ENCODE data around the gene NAV2. TPM values are rescaled to one million over a fixed set of nuclear protein-coding genes. Genes with fewer than 3 reads are reported as not detected.

The NAV2 gene
- polyA plus RNA-seq, 1 donor: 8.1 TPM

GRCh38 chr11:19829109-19829837 is 116.6 kb downstream of the NAV2 start:
- Histone ChIP-seq H3K36me3 (ENCODE audit: control insufficient read depth, insufficient read depth, low read length) (peaks cover 7% of the 10 kb centered on the region), H3K4me3 (ENCODE audit: low read length) (no peak overlapping the region), H3K27me3 (ENCODE audit: control insufficient read depth, insufficient read depth, low read length) (no peaks in the 10 kb centered on the region), H3K9me3 (ENCODE audit: control insufficient read depth, low read depth, low read length) (peaks cover 4% of the 10 kb centered on the region), H3K4me1 (ENCODE audit: control insufficient read depth, insufficient read depth, low read length) (peaks cover 28% of the 10 kb centered on the region), H3K27ac (ENCODE audit: low read length) (peak overlapping the region; percentile 63)
- no CpG with 5 or more reads among the region's 7 CpGs for WGBS (ENCODE audit: insufficient coverage, low lambda C conversion rate)
- peak; percentile 79 to 93 for DNase-seq

- H3K36me3 ChIP-seq (ENCODE audit: control insufficient read depth, insufficient read depth, low read length): peaks cover 7% of the 10 kb centered on the region
- no peaks in the 10 kb centered on the region for H3K27me3 ChIP-seq (ENCODE audit: control insufficient read depth, insufficient read depth, low read length)
- 100% methylated on average over 1 of the region's 12 CpGs for WGBS (ENCODE audit: insufficient coverage, low lambda C conversion rate)
- H3K4me1 ChIP-seq (ENCODE audit: control insufficient read depth, insufficient read depth, low read length): peaks cover 25% of the 10 kb centered on the region
- no peak for DNase-seq
- no peak overlapping the region for H3K27ac ChIP-seq (ENCODE audit: low read length)
- H3K4me3 ChIP-seq (ENCODE audit: low read length): no peak overlapping the region
- peaks cover 4% of the 10 kb centered on the region for H3K9me3 ChIP-seq (ENCODE audit: control insufficient read depth, low read depth, low read length)
Observed at GRCh38 chr11:19832086-19832750, 119.6 kb downstream of the NAV2 start.

GRCh38 chr11:19832901-19833300 is 120.3 kb downstream of the NAV2 start:
- Histone ChIP-seq H3K9me3 (ENCODE audit: control insufficient read depth, low read depth, low read length) (peaks cover 4% of the 10 kb centered on the region), H3K27me3 (ENCODE audit: control insufficient read depth, insufficient read depth, low read length) (no peaks in the 10 kb centered on the region), H3K4me3 (ENCODE audit: low read length) (no peak overlapping the region), H3K27ac (ENCODE audit: low read length) (no peak overlapping the region), H3K36me3 (ENCODE audit: control insufficient read depth, insufficient read depth, low read length) (peaks cover 7% of the 10 kb centered on the region), H3K4me1 (ENCODE audit: control insufficient read depth, insufficient read depth, low read length) (peaks cover 19% of the 10 kb centered on the region)
- no peak for DNase-seq
- no CpG with 5 or more reads among the region's 3 CpGs for WGBS (ENCODE audit: insufficient coverage, low lambda C conversion rate)

- Histone ChIP-seq H3K36me3 (ENCODE audit: control insufficient read depth, insufficient read depth, low read length) (peaks cover 7% of the 10 kb centered on the region), H3K27ac (ENCODE audit: low read length) (no peak overlapping the region), H3K27me3 (ENCODE audit: control insufficient read depth, insufficient read depth, low read length) (no peaks in the 10 kb centered on the region), H3K4me1 (ENCODE audit: control insufficient read depth, insufficient read depth, low read length) (peaks cover 2% of the 10 kb centered on the region), H3K9me3 (ENCODE audit: control insufficient read depth, low read depth, low read length) (peaks cover 4% of the 10 kb centered on the region), H3K4me3 (ENCODE audit: low read length) (no peak overlapping the region)
- no peak for DNase-seq
Observed at GRCh38 chr11:19834771-19835170, 122.1 kb downstream of the NAV2 start.

GRCh38 chr11:19836666-19837065 is 124.0 kb downstream of the NAV2 start:
- Histone ChIP-seq H3K4me3 (ENCODE audit: low read length) (no peak overlapping the region), H3K36me3 (ENCODE audit: control insufficient read depth, insufficient read depth, low read length) (peaks cover 7% of the 10 kb centered on the region), H3K27me3 (ENCODE audit: control insufficient read depth, insufficient read depth, low read length) (no peaks in the 10 kb centered on the region), H3K4me1 (ENCODE audit: control insufficient read depth, insufficient read depth, low read length) (no peaks in the 10 kb centered on the region), H3K27ac (ENCODE audit: low read length) (no peak overlapping the region), H3K9me3 (ENCODE audit: control insufficient read depth, low read depth, low read length) (peaks cover 4% of the 10 kb centered on the region)
- DNase-seq: no peak
- no CpG with 5 or more reads among the region's 2 CpGs for WGBS (ENCODE audit: insufficient coverage, low lambda C conversion rate)

GRCh38 chr11:19838994-19839768 is 126.5 kb downstream of the NAV2 start:
- Histone ChIP-seq H3K4me1 (ENCODE audit: control insufficient read depth, insufficient read depth, low read length) (no peaks in the 10 kb centered on the region), H3K4me3 (ENCODE audit: low read length) (no peak overlapping the region), H3K36me3 (ENCODE audit: control insufficient read depth, insufficient read depth, low read length) (no peaks in the 10 kb centered on the region), H3K27ac (ENCODE audit: low read length) (no peak overlapping the region), H3K9me3 (ENCODE audit: control insufficient read depth, low read depth, low read length) (no peaks in the 10 kb centered on the region), H3K27me3 (ENCODE audit: control insufficient read depth, insufficient read depth, low read length) (no peaks in the 10 kb centered on the region)
- 88% methylated on average over 1 of the region's 4 CpGs for WGBS (ENCODE audit: insufficient coverage, low lambda C conversion rate)
- DNase-seq: no peak

- no peaks in the 10 kb centered on the region for H3K36me3 ChIP-seq (ENCODE audit: control insufficient read depth, insufficient read depth, low read length)
- H3K27ac ChIP-seq (ENCODE audit: low read length): no peak overlapping the region
- no peak for DNase-seq
- no peaks in the 10 kb centered on the region for H3K9me3 ChIP-seq (ENCODE audit: control insufficient read depth, low read depth, low read length)
- H3K27me3 ChIP-seq (ENCODE audit: control insufficient read depth, insufficient read depth, low read length): no peaks in the 10 kb centered on the region
- no peaks in the 10 kb centered on the region for H3K4me1 ChIP-seq (ENCODE audit: control insufficient read depth, insufficient read depth, low read length)
- no peak overlapping the region for H3K4me3 ChIP-seq (ENCODE audit: low read length)
Observed at GRCh38 chr11:19840961-19841360, 128.3 kb downstream of the NAV2 start.

GRCh38 chr11:19842505-19842904 is 129.9 kb downstream of the NAV2 start:
- H3K4me3 ChIP-seq (ENCODE audit: low read length): no peak overlapping the region
- no peaks in the 10 kb centered on the region for H3K36me3 ChIP-seq (ENCODE audit: control insufficient read depth, insufficient read depth, low read length)
- 71% methylated on average over 1 of the region's 7 CpGs for WGBS (ENCODE audit: insufficient coverage, low lambda C conversion rate)
- no peak for DNase-seq
- H3K27ac ChIP-seq (ENCODE audit: low read length): no peak overlapping the region
- H3K9me3 ChIP-seq (ENCODE audit: control insufficient read depth, low read depth, low read length): no peaks in the 10 kb centered on the region
- H3K4me1 ChIP-seq (ENCODE audit: control insufficient read depth, insufficient read depth, low read length): no peaks in the 10 kb centered on the region
- no peaks in the 10 kb centered on the region for H3K27me3 ChIP-seq (ENCODE audit: control insufficient read depth, insufficient read depth, low read length)

GRCh38 chr11:19843079-19843478 is 130.4 kb downstream of the NAV2 start:
- Histone ChIP-seq H3K27ac (ENCODE audit: low read length) (no peak overlapping the region), H3K27me3 (ENCODE audit: control insufficient read depth, insufficient read depth, low read length) (no peaks in the 10 kb centered on the region), H3K4me3 (ENCODE audit: low read length) (no peak overlapping the region), H3K4me1 (ENCODE audit: control insufficient read depth, insufficient read depth, low read length) (no peaks in the 10 kb centered on the region), H3K36me3 (ENCODE audit: control insufficient read depth, insufficient read depth, low read length) (no peaks in the 10 kb centered on the region), H3K9me3 (ENCODE audit: control insufficient read depth, low read depth, low read length) (no peaks in the 10 kb centered on the region)
- no peak for DNase-seq
- 100% methylated on average over 2 of the region's 2 CpGs for whole genome bisulfite sequencing (ENCODE audit: insufficient coverage, low lambda C conversion rate)

- Histone ChIP-seq H3K27me3 (ENCODE audit: control insufficient read depth, insufficient read depth, low read length) (no peaks in the 10 kb centered on the region), H3K9me3 (ENCODE audit: control insufficient read depth, low read depth, low read length) (no peaks in the 10 kb centered on the region), H3K4me3 (ENCODE audit: low read length) (no peak overlapping the region), H3K36me3 (ENCODE audit: control insufficient read depth, insufficient read depth, low read length) (no peaks in the 10 kb centered on the region), H3K27ac (ENCODE audit: low read length) (no peak overlapping the region), H3K4me1 (ENCODE audit: control insufficient read depth, insufficient read depth, low read length) (no peaks in the 10 kb centered on the region)
- DNase-seq: no peak
Observed at GRCh38 chr11:19844012-19844411, 131.4 kb downstream of the NAV2 start.
